Measurements from ENCODE around the gene ARF6.
A peak's percentile ranks its signal among the peaks of the same experiment; 100 is the strongest.

Gene ARF6

GRCh38 chr14:49857427-49858003 lies 35.4 kb upstream of the ARF6 start:
- TF ChIP-seq, protein P1, sequence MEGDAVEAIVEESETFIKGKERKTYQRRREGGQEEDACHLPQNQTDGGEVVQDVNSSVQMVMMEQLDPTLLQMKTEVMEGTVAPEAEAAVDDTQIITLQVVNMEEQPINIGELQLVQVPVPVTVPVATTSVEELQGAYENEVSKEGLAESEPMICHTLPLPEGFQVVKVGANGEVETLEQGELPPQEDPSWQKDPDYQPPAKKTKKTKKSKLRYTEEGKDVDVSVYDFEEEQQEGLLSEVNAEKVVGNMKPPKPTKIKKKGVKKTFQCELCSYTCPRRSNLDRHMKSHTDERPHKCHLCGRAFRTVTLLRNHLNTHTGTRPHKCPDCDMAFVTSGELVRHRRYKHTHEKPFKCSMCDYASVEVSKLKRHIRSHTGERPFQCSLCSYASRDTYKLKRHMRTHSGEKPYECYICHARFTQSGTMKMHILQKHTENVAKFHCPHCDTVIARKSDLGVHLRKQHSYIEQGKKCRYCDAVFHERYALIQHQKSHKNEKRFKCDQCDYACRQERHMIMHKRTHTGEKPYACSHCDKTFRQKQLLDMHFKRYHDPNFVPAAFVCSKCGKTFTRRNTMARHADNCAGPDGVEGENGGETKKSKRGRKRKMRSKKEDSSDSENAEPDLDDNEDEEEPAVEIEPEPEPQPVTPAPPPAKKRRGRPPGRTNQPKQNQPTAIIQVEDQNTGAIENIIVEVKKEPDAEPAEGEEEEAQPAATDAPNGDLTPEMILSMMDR (IDR thresholded peaks at IDR 0.05; ENCODE audit: insufficient read depth, missing control alignments): no peak
- FAIRE-seq: no peak
- DNase-seq (ENCODE audit: insufficient read length, low spot score): no peak

DNA sequence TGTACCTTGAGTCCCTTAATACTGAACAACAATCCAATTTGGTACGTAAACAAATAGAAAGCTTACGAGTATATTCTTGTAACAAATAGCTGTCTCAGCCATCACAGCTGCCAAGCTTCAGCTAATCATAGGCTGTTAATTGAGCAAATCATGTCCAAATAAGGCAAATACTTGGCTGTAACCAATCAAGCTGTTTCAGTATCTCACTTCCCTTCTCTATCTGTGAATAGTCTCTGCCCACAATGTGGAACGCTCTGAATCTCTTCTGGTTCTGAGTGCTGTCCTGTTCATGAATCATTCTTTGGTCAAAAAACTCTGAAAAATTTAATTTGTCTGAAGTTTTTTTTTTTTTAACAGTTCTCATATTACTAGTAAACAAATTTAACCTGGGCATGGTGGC lies 34.5 kb upstream of the ARF6 start:
- TF ChIP-seq, protein P1 (IDR thresholded peaks at IDR 0.05; ENCODE audit: insufficient read depth, missing control alignments): no peak
- no peak for FAIRE-seq
- no peak for DNase-seq (ENCODE audit: insufficient read length, low spot score)

DNA sequence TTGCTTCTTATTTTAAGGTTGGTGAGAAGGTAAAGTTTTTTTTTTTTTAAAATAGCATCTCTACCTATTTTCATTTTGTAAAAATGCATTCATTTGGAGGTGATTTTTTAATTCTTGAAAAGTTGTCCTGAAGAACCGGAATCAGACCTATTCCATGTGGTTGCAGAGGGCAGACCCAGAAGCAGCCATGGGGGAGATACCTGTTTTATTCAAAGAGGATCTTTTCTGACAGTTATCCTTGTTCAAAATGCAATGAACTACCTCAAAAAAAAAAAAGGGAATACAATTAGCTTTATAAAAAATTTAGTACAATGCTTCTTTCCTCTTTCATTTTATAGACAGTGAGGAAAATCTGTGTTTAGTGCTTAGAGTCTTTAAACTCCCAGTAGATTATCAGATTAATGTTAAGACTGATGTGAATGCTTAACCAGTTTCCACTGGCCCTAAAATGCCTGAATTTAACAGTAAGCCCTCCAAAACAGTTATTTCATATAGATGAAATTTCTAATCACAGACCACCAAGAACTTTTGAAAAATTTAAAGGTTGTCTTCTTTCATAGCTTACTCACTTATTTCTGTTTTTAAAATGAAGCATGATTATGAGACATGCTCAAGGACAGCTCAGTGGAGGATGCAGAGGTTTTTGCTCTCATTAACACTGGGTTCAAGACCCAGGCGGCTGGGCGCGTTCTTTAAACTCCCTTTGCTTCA lies 31.7 kb upstream of the ARF6 start:
- TF ChIP-seq, protein P1 (IDR thresholded peaks at IDR 0.05; ENCODE audit: insufficient read depth, missing control alignments): no peak
- no peak for DNase-seq (ENCODE audit: insufficient read length, low spot score)
- FAIRE-seq: no peak

DNA sequence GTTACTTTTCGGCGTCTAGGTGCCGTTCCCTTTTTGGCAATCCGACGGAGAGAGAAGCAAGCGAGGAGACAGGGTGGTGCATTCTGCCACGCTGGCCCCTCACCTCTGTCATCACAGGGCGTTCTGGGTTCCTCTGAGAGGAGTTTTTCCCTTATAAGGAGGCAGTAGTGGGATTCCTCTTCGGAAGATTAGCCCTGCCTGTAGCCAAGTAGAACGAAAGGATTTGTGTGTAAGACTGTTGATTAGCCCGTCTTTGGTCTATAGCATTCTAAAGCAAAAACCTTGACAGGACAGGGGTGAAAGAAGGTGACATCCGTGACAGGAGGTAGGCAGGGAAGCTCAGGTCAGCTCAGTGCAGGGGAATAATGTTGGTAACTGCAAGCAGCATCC lies 31.2 kb upstream of the ARF6 start:
- no peak for DNase-seq (ENCODE audit: insufficient read length, low spot score)
- TF ChIP-seq, protein P1 (IDR thresholded peaks at IDR 0.05; ENCODE audit: insufficient read depth, missing control alignments): no peak
- no peak for FAIRE-seq

GRCh38 chr14:49862089-49862673 lies 30.7 kb upstream of the ARF6 start:
- DNase-seq (ENCODE audit: insufficient read length, low spot score) (no peak), FAIRE-seq (no peak)
- TF ChIP-seq, protein P1 (IDR thresholded peaks at IDR 0.05; ENCODE audit: insufficient read depth, missing control alignments): peak; percentile 100

GRCh38 chr14:49863487-49864281 lies 29.2 kb upstream of the ARF6 start:
- TF ChIP-seq, protein P1 (IDR thresholded peaks at IDR 0.05; ENCODE audit: insufficient read depth, missing control alignments): no peak
- no peak for FAIRE-seq
- DNase-seq (ENCODE audit: insufficient read length, low spot score): no peak
